Measurements from ENCODE around the gene HOXB5. TPM values are rescaled to one million over a fixed set of nuclear protein-coding genes. Genes with fewer than 3 reads are reported as not detected.

HOXB5 gene
- total and polyA plus RNA-seq, 8 donors = 3.3 to 37.5 (median 28.9) TPM

GRCh38 chr17:48631693-48632578 is 38.4 kb upstream of the HOXB5 start:
- no peak for ATAC-seq
- TF ChIP-seq CTCF (IDR thresholded peaks at IDR 0.05) = no peak

GRCh38 chr17:48630925-48631692 is 37.5 kb upstream of the HOXB5 start:
- no peaks in the 10 kb centered on the region for H3K36me3 ChIP-seq
- DNase-seq = no peak
- ATAC-seq = no peak
- peaks cover 2 to 10% of the 10 kb centered on the region in 2 donors for H3K4me1 ChIP-seq
- H3K9me3 ChIP-seq = no peaks in the 10 kb centered on the region
- H3K27ac ChIP-seq = no peak overlapping the region
- intact Hi-C loops (cut with DNase I) = no loop called here
- H3K4me3 ChIP-seq = no peak overlapping the region
- TF ChIP-seq CTCF (IDR thresholded peaks at IDR 0.05) = no peak
- H3K27me3 ChIP-seq = peaks cover 99 to 100% of the 10 kb centered on the region in 2 donors

More at GRCh38 chr17:48631693-48632578, 38.4 kb upstream of the HOXB5 start:
- H3K9me3 ChIP-seq = no peaks in the 10 kb centered on the region
- H3K4me3 ChIP-seq = no peak overlapping the region
- H3K27ac ChIP-seq = no peak overlapping the region
- intact Hi-C loops (cut with DNase I) = no loop called here
- H3K27me3 ChIP-seq = peaks cover 99 to 100% of the 10 kb centered on the region in 2 donors
- H3K36me3 ChIP-seq = no peaks in the 10 kb centered on the region
- no peak for DNase-seq
- H3K4me1 ChIP-seq = peaks cover 0 to 2% of the 10 kb centered on the region in 2 donors

GRCh38 chr17:48630009-48630924 is 36.7 kb upstream of the HOXB5 start:
- intact Hi-C loops (cut with DNase I) = no loop called here
- H3K27ac ChIP-seq = no peak overlapping the region
- H3K4me1 ChIP-seq = peaks cover 10 to 19% of the 10 kb centered on the region in 2 donors
- no peak overlapping the region for H3K4me3 ChIP-seq
- no peaks in the 10 kb centered on the region for H3K36me3 ChIP-seq
- no peaks in the 10 kb centered on the region for H3K9me3 ChIP-seq
- TF ChIP-seq CTCF (IDR thresholded peaks at IDR 0.05) = no peak
- H3K27me3 ChIP-seq = peaks cover 99 to 100% of the 10 kb centered on the region in 2 donors
- no peak for DNase-seq
- ATAC-seq = no peak

GRCh38 chr17:48629411-48629759 is 35.8 kb upstream of the HOXB5 start:
- intact Hi-C loops (cut with DNase I) = no loop called here
- ATAC-seq (no peak), DNase-seq (no peak)
- peaks cover 99 to 100% of the 10 kb centered on the region in 2 donors for H3K27me3 ChIP-seq
- no peak for TF ChIP-seq CTCF (IDR thresholded peaks at IDR 0.05)
- no peak overlapping the region for H3K27ac ChIP-seq
- H3K4me3 ChIP-seq = no peak overlapping the region
- H3K4me1 ChIP-seq = peaks cover 14 to 27% of the 10 kb centered on the region in 2 donors
- no peaks in the 10 kb centered on the region for H3K9me3 ChIP-seq
- H3K36me3 ChIP-seq = no peaks in the 10 kb centered on the region

Measured in left lung (tissue), 10 donors.